Measurements from ENCODE around the gene NELL2. TPM values are rescaled to one million over a fixed set of nuclear protein-coding genes. Genes with fewer than 3 reads are reported as not detected.
"Not testable (repeated sequence)": the region's sequence is repeated elsewhere in the genome, so short reads cannot be mapped to it uniquely, and the experiment has no call there.

The NELL2 gene
- total RNA-seq, 1 experiment from 2014 or later, result 0.80 TPM

GRCh38 chr12:44749566-44749965, 126.5 kb downstream of the NELL2 start:
- Histone ChIP-seq H3K9me3 (ENCODE audit: low read length) (no peaks in the 10 kb centered on the region), H3K27me3 (ENCODE audit: low read length) (peaks cover 19% of the 10 kb centered on the region), H3K9ac (ENCODE audit: low read length) (no peak overlapping the region), H3K4me3 (ENCODE audit: low read length) (no peak overlapping the region), H2AFZ (ENCODE audit: low read length) (no peak overlapping the region), H3F3A (ENCODE audit: low read length, unreplicated experiment) (no peaks in the 10 kb centered on the region), H3K27ac (ENCODE audit: low read length) (no peak overlapping the region), H4K20me1 (ENCODE audit: low read length) (no peaks in the 10 kb centered on the region), H3K4me1 (ENCODE audit: insufficient read depth, low read length) (no peaks in the 10 kb centered on the region), H3K4me2 (ENCODE audit: low read length) (no peak overlapping the region), H3K36me3 (ENCODE audit: low read depth, low read length) (no peaks in the 10 kb centered on the region), H3K79me2 (ENCODE audit: low read length) (no peaks in the 10 kb centered on the region), H3K9me2 (replicated peaks; ENCODE audit: low read length) (no peaks in the 10 kb centered on the region)
- TF ChIP-seq EZH2 (IDR thresholded peaks at IDR 0.05; ENCODE audit: low read length, unreplicated experiment), result no peak
- no TSS peak for BruUV-seq (replicated peaks)
- intact Hi-C loops (cut with micrococcal nuclease), result no loop called here
- POLR2A ChIA-PET (ENCODE audit: unreplicated experiment), result no interaction called here
- ATAC-seq (no peak), DNase-seq (no peak)
- CTCF ChIA-PET, result no interaction called here

GRCh38 chr12:44748950-44749468, 127.1 kb downstream of the NELL2 start:
- ChIA-PET POLR2A (ENCODE audit: unreplicated experiment) (no interaction called here), CTCF (no interaction called here)
- Histone ChIP-seq H3K4me1 (ENCODE audit: insufficient read depth, low read length) (no peaks in the 10 kb centered on the region), H3K27ac (ENCODE audit: low read length) (no peak overlapping the region), H3K27me3 (ENCODE audit: low read length) (peaks cover 19% of the 10 kb centered on the region), H3K9ac (ENCODE audit: low read length) (no peak overlapping the region), H3K36me3 (ENCODE audit: low read depth, low read length) (no peaks in the 10 kb centered on the region), H3F3A (ENCODE audit: low read length, unreplicated experiment) (no peaks in the 10 kb centered on the region), H3K9me3 (ENCODE audit: low read length) (no peaks in the 10 kb centered on the region), H4K20me1 (ENCODE audit: low read length) (no peaks in the 10 kb centered on the region), H3K4me2 (ENCODE audit: low read length) (no peak overlapping the region), H2AFZ (ENCODE audit: low read length) (no peak overlapping the region), H3K4me3 (ENCODE audit: low read length) (no peak overlapping the region), H3K79me2 (ENCODE audit: low read length) (no peaks in the 10 kb centered on the region), H3K9me2 (replicated peaks; ENCODE audit: low read length) (no peaks in the 10 kb centered on the region)
- BruUV-seq (replicated peaks), result no TSS peak
- DNase-seq (no peak), ATAC-seq (no peak)
- intact Hi-C loops (cut with micrococcal nuclease), result no loop called here
- no peak for TF ChIP-seq EZH2phosphoT487 (IDR thresholded peaks at IDR 0.05; ENCODE audit: borderline replicate concordance, low read length)
- no peak for TF ChIP-seq CTCF (conservative IDR thresholded peaks at IDR 0.05; ENCODE audit: low read depth, low read length)
- TF ChIP-seq EZH2 (IDR thresholded peaks at IDR 0.05; ENCODE audit: low read length, unreplicated experiment), result no peak

DNA sequence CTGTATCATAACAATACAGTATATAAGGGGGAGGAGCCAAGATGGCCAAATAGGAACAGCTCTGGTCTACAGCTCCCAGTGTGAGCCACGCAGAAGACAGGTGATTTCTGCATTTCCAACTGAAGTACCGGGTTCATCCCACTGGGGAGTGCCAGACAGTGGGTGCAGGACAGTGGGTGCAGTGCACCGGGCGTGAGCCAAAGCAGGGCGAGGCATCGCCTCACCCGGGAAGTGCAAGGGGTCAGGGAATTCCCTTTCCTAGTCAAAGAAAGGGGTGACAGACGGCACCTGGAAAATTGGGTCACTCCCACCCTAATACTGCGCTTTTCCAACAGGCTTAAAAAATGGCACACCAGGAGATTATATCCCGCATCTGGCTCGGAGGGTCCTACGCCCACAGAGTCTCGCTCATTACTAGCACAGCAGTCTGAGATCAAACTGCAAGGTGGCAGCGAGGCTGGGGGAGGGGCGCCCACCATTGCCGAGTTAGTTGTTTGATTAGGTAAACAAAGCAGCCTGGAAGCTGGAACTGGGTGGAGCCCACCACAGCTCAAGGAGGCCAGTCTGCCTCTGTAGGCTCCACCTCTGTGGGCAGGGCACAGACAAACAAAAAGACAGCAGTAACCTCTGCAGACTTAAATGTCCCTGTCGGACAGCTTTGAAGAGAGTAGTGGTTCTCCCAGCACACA, 134.7 kb downstream of the NELL2 start:
- H3K27ac ChIP-seq (ENCODE audit: low read length); H3K27me3 ChIP-seq (ENCODE audit: low read length); H3K4me1 ChIP-seq (ENCODE audit: insufficient read depth, low read length); H3K79me2 ChIP-seq (ENCODE audit: low read length); H3K9me2 ChIP-seq (replicated peaks; ENCODE audit: low read length); H3K4me2 ChIP-seq (ENCODE audit: low read length); H2AFZ ChIP-seq (ENCODE audit: low read length); intact Hi-C loops (cut with micrococcal nuclease); H3F3A ChIP-seq (ENCODE audit: low read length, unreplicated experiment); BruUV-seq (replicated peaks); H3K36me3 ChIP-seq (ENCODE audit: low read depth, low read length); POLR2A ChIA-PET (ENCODE audit: unreplicated experiment); H3K9ac ChIP-seq (ENCODE audit: low read length); DNase-seq; ATAC-seq; H3K4me3 ChIP-seq (ENCODE audit: low read length); CTCF ChIA-PET; H3K9me3 ChIP-seq (ENCODE audit: low read length); H4K20me1 ChIP-seq (ENCODE audit: low read length): not testable (repeated sequence)

GRCh38 chr12:44738051-44738450, 138.1 kb downstream of the NELL2 start:
- H3K4me2 ChIP-seq (ENCODE audit: low read length), result no peak overlapping the region
- H4K20me1 ChIP-seq (ENCODE audit: low read length), result no peaks in the 10 kb centered on the region
- no peaks in the 10 kb centered on the region for H3K27me3 ChIP-seq (ENCODE audit: low read length)
- H3K9ac ChIP-seq (ENCODE audit: low read length), result no peak overlapping the region
- CTCF ChIA-PET, result no interaction called here
- H3K36me3 ChIP-seq (ENCODE audit: low read depth, low read length), result no peaks in the 10 kb centered on the region
- POLR2A ChIA-PET (ENCODE audit: unreplicated experiment), result no interaction called here
- BruUV-seq (replicated peaks), result no TSS peak
- H3F3A ChIP-seq (ENCODE audit: low read length, unreplicated experiment), result no peaks in the 10 kb centered on the region
- no peak for TF ChIP-seq CTCF (conservative IDR thresholded peaks at IDR 0.05; ENCODE audit: low read depth, low read length)
- no peak for TF ChIP-seq EZH2 (IDR thresholded peaks at IDR 0.05; ENCODE audit: low read length, unreplicated experiment)
- TF ChIP-seq EZH2phosphoT487 (IDR thresholded peaks at IDR 0.05; ENCODE audit: borderline replicate concordance, low read length), result no peak
- H3K9me3 ChIP-seq (ENCODE audit: low read length), result no peaks in the 10 kb centered on the region
- no peaks in the 10 kb centered on the region for H3K9me2 ChIP-seq (replicated peaks; ENCODE audit: low read length)
- ATAC-seq (no peak), DNase-seq (no peak)
- H3K4me3 ChIP-seq (ENCODE audit: low read length), result no peak overlapping the region
- H3K4me1 ChIP-seq (ENCODE audit: insufficient read depth, low read length), result no peaks in the 10 kb centered on the region
- no peak overlapping the region for H3K27ac ChIP-seq (ENCODE audit: low read length)
- intact Hi-C loops (cut with micrococcal nuclease), result no loop called here
- no peak overlapping the region for H2AFZ ChIP-seq (ENCODE audit: low read length)
- no peaks in the 10 kb centered on the region for H3K79me2 ChIP-seq (ENCODE audit: low read length)
